ENCODE results near the gene C19orf44.

DNA sequence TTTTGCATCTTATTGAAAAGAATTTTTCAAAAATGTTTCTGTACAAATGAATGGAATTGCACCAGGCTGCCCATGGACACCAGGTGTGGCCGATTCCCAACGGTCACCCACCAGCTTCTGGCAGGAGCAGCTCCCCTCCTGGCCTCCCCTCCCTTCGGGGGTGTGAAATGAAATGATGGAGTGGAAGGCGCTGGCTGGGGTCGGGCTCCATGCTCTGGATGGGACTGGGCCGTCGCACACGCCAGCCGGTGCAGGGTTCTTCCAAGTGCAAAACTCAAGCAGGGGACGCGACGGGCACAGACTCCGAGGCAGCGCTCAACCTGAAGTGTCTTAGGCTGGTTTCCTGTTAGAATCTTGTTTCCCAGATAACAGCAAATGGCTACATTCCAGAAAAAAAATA is 21.9 kb downstream of the C19orf44 start:
- TF ChIP-seq ZNF274 (IDR thresholded peaks at IDR 0.05; ENCODE audit: low read depth, low read length): no peak
- TF ChIP-seq YY1 (IDR thresholded peaks at IDR 0.05; ENCODE audit: insufficient read depth, insufficient read length): no peak

All from NT2/D1 (cell line).